KMS-11 (cell line): ENCODE measurements around the gene SPECC1.

Experiments
- H2AFZ ChIP-seq: fragments of 200-600 bp; sonication (generic); 2 replicates; pipeline ENCODE4 v1.6.1; 2016; ENCODE audit warnings: antibody characterized with exemption, mixed run types, low read depth
- H3K27ac ChIP-seq: fragments of 200-600 bp; sonication (generic); 2 replicates; pipeline ENCODE4 v1.6.1; 2016; ENCODE audit warnings: mild to moderate bottlenecking, mixed run types
- H3K27me3 ChIP-seq: fragments of 200-600 bp; sonication (generic); 2 replicates; pipeline ENCODE4 v1.6.1; 2017; ENCODE audit warnings: mild to moderate bottlenecking, low read depth, mixed run types, moderate library complexity; ENCODE audit not compliant: insufficient read depth
- H3K36me3 ChIP-seq: fragments of 200-600 bp; sonication (generic); 2 replicates; pipeline ENCODE4 v1.6.1; 2017; ENCODE audit warnings: mild to moderate bottlenecking, mixed run types; ENCODE audit not compliant: insufficient read depth
- H3K4me1 ChIP-seq: fragments of 200-600 bp; sonication (generic); 2 replicates; pipeline ENCODE4 v1.6.1; 2016; ENCODE audit warnings: mild to moderate bottlenecking, low read depth, mixed run types; ENCODE audit not compliant: poor library complexity, severe bottlenecking
- H3K4me2 ChIP-seq: fragments of 200-600 bp; sonication (generic); 2 replicates; pipeline ENCODE4 v1.7.0; 2016; ENCODE audit warnings: mild to moderate bottlenecking, mixed run types
- H3K4me3 ChIP-seq: fragments of 200-600 bp; sonication (generic); IDR thresholded peaks from 2 replicates; pipeline ENCODE4 v1.6.1; 2017; ENCODE audit warnings: low read depth, low read length, mixed read lengths; ENCODE audit not compliant: insufficient read depth
- H3K79me2 ChIP-seq: fragments of 200-600 bp; sonication (generic); 2 replicates; pipeline ENCODE4 v1.6.1; 2016; ENCODE audit warnings: low read depth, mixed run types; ENCODE audit not compliant: insufficient read depth
- H3K9ac ChIP-seq: fragments of 200-600 bp; sonication (generic); 2 replicates; pipeline ENCODE4 v1.6.1; 2016; ENCODE audit warnings: mild to moderate bottlenecking, mixed run types
- H4K20me1 ChIP-seq: fragments of 200-600 bp; sonication (generic); 2 replicates; pipeline ENCODE4 v1.6.1; 2016; ENCODE audit warnings: mild to moderate bottlenecking, mixed run types; ENCODE audit not compliant: insufficient read depth
- TF ChIP-seq, protein P1 (sequence below): fragments of 200-600 bp; sonication (generic); conservative IDR thresholded peaks from 2 replicates; pipeline ENCODE4 v1.6.1; 2017; ENCODE audit warnings: low read depth, mild to moderate bottlenecking, antibody characterized with exemption, low read length, moderate library complexity, mixed read lengths

SPECC1 gene

DNA sequence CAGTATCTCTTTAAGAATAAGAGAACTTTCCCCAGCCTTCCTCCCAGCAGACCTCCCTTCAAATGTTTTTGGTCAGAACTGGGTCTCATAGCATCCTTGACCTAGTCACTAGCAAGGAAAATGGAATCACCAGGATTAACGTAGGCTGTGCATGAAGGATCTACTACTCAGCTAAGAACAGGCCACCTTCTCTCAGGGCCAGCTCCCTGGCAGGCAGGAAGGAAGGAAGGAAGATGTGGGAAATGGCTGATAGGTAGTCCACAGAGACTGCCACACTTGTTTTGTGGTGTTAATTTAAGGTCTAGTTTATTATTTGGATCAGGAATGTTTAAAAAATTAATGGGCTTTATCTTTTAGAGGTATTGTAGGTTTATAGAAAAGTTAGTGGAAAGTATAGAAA is 136.4 kb downstream of the SPECC1 start:
- H3K4me2 ChIP-seq: no peak overlapping the region
- H3K79me2 ChIP-seq: no peaks in the 10 kb centered on the region
- no peaks in the 10 kb centered on the region for H3K4me1 ChIP-seq
- TF ChIP-seq, protein P1, sequence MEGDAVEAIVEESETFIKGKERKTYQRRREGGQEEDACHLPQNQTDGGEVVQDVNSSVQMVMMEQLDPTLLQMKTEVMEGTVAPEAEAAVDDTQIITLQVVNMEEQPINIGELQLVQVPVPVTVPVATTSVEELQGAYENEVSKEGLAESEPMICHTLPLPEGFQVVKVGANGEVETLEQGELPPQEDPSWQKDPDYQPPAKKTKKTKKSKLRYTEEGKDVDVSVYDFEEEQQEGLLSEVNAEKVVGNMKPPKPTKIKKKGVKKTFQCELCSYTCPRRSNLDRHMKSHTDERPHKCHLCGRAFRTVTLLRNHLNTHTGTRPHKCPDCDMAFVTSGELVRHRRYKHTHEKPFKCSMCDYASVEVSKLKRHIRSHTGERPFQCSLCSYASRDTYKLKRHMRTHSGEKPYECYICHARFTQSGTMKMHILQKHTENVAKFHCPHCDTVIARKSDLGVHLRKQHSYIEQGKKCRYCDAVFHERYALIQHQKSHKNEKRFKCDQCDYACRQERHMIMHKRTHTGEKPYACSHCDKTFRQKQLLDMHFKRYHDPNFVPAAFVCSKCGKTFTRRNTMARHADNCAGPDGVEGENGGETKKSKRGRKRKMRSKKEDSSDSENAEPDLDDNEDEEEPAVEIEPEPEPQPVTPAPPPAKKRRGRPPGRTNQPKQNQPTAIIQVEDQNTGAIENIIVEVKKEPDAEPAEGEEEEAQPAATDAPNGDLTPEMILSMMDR: no peak
- H3K9ac ChIP-seq: no peak overlapping the region
- H3K27ac ChIP-seq: no peak overlapping the region
- H2AFZ ChIP-seq: no peak overlapping the region
- no peaks in the 10 kb centered on the region for H4K20me1 ChIP-seq
- H3K27me3 ChIP-seq: no peaks in the 10 kb centered on the region
- H3K4me3 ChIP-seq: no peak overlapping the region
- H3K36me3 ChIP-seq: no peaks in the 10 kb centered on the region

DNA sequence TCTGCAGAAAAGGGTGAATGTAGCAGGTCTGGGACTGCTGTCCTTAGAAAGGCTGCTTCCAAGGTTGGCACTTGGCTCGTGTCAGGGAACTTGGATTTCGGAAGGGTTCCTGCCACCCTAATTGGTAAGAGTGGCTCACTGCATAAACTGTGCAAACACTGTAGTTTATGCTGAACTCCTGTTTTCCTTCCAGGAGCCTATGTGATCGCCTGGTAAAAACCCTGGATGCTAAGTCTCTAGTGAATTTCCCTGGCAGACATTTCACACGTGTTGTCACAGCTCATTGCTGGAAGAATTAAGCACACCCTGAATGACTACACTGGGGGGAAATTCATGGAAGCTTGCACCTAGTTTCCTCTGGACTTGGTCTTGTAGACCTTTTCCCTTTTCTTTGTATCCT is 140.1 kb downstream of the SPECC1 start:
- no peak overlapping the region for H3K4me2 ChIP-seq
- H4K20me1 ChIP-seq: no peaks in the 10 kb centered on the region
- H3K27ac ChIP-seq: no peak overlapping the region
- no peak overlapping the region for H3K9ac ChIP-seq
- H3K36me3 ChIP-seq: no peaks in the 10 kb centered on the region
- H2AFZ ChIP-seq: no peak overlapping the region
- H3K4me3 ChIP-seq: no peak overlapping the region
- TF ChIP-seq, protein P1: no peak
- H3K27me3 ChIP-seq: no peaks in the 10 kb centered on the region
- H3K4me1 ChIP-seq: no peaks in the 10 kb centered on the region
- H3K79me2 ChIP-seq: no peaks in the 10 kb centered on the region

DNA sequence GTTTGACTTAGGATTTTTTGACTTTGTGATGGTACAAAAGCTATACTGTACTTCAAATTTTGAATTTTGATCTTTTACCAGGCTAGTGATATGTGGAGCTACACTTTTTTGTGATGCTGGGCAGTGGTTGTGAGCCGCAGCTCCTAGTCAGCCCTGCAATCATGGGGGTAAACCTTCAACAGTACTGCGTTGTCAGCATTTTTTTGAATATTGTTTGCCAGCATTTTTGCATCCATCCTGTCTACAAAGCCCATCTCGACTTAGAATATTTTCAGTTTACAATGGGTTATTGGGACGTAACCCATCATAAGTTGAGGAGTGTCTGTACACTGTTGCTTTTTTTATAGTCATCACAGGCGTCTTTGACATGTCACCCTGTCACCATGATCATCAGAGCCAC is 142.0 kb downstream of the SPECC1 start:
- Histone ChIP-seq H3K27me3 (no peaks in the 10 kb centered on the region), H3K79me2 (no peaks in the 10 kb centered on the region), H2AFZ (no peak overlapping the region), H3K4me2 (no peak overlapping the region), H3K9ac (no peak overlapping the region), H4K20me1 (no peaks in the 10 kb centered on the region), H3K36me3 (no peaks in the 10 kb centered on the region), H3K27ac (no peak overlapping the region), H3K4me3 (no peak overlapping the region), H3K4me1 (peaks cover 11% of the 10 kb centered on the region)
- TF ChIP-seq, protein P1: no peak

DNA sequence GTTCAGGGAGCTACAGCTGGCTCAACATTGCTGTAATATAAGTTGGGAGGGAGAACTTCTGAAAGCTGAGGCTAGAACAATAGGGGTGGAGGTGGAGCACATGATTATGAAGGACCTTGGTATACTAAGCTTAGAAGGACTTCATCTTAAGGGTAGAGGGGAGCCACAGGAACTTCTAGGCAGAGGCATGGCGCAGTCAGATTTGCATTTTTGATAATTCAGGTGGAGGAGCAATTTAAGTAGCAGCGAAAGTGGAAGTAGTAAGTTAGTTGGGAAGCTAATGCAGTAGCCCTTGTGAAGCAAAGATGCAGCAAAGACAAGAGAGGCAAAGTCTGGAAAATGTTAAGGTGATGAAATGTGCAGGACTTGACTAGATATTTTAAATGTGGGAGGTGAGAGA is 144.1 kb downstream of the SPECC1 start:
- Histone ChIP-seq H3K9ac (no peak overlapping the region), H3K27ac (no peak overlapping the region), H3K4me3 (no peak overlapping the region), H3K4me2 (no peak overlapping the region), H4K20me1 (no peaks in the 10 kb centered on the region), H3K36me3 (no peaks in the 10 kb centered on the region), H2AFZ (no peak overlapping the region), H3K27me3 (no peaks in the 10 kb centered on the region), H3K79me2 (no peaks in the 10 kb centered on the region), H3K4me1 (peaks cover 11% of the 10 kb centered on the region)
- TF ChIP-seq, protein P1: no peak
